ENCODE results near the gene NTHL1. TPM values are rescaled to one million over a fixed set of nuclear protein-coding genes. Genes with fewer than 3 reads are reported as not detected.

The NTHL1 gene
- total and polyA plus RNA-seq, 2 of the 13 experiments (the other 11 are each of a cell fraction or from before 2014, with no cell fraction given) = 47.5 to 64.9 TPM

- TF ChIP-seq ZNF468 (CRISPR knock-in tag; IDR thresholded peaks at IDR 0.05) (no peak), PRDM4 (CRISPR knock-in tag; IDR thresholded peaks at IDR 0.05; ENCODE audit: borderline replicate concordance) (no peak), ZKSCAN5 (CRISPR knock-in tag; IDR thresholded peaks at IDR 0.05) (no peak), TCF7 (IDR thresholded peaks at IDR 0.05; ENCODE audit: low read depth) (no peak), ZFP90 (CRISPR knock-in tag; IDR thresholded peaks at IDR 0.05; ENCODE audit: borderline replicate concordance) (no peak; the same call in 1 of the 2 replicates), ZNF777 (CRISPR knock-in tag; IDR thresholded peaks at IDR 0.05) (peak; percentile 82), ZBTB7A (CRISPR knock-in tag; IDR thresholded peaks at IDR 0.05) (peak; percentile 46; the same call in 1 of the 2 replicates), HNF4A (CRISPR knock-in tag; IDR thresholded peaks at IDR 0.05) (no peak), PHF21A (CRISPR knock-in tag; IDR thresholded peaks at IDR 0.05) (peak; percentile 75), DR1 (CRISPR knock-in tag; IDR thresholded peaks at IDR 0.05) (peak; percentile 70; the same call in 1 of the 2 replicates), ZSCAN29 (CRISPR knock-in tag; conservative IDR thresholded peaks at IDR 0.05) (peak; percentile 86; the same call in 1 of the 2 replicates), KMT2A (CRISPR knock-in tag; IDR thresholded peaks at IDR 0.05) (no peak), ZKSCAN8 (CRISPR knock-in tag; IDR thresholded peaks at IDR 0.05; ENCODE audit: borderline replicate concordance) (peak; percentile 19; the same call in 1 of the 2 replicates), NR2F2 (IDR thresholded peaks at IDR 0.05; ENCODE audit: borderline replicate concordance, low read depth) (no peak), ZNF564 (CRISPR knock-in tag; IDR thresholded peaks at IDR 0.05) (no peak), SYNCRIP (IDR thresholded peaks at IDR 0.05; ENCODE audit: insufficient read depth, low read depth, low read length) (no peak), ZEB1 (IDR thresholded peaks at IDR 0.05; ENCODE audit: insufficient replicate concordance, low read depth) (no peak), ZFYVE20 (CRISPR knock-in tag; IDR thresholded peaks at IDR 0.05; ENCODE audit: borderline replicate concordance, low read depth) (no peak), MXI1 (IDR thresholded peaks at IDR 0.05; ENCODE audit: borderline replicate concordance, low read depth, low read length) (peak; percentile 90; the same call in 2 of the 3 replicates), HDAC1 (CRISPR knock-in tag; IDR thresholded peaks at IDR 0.05) (peak; percentile 76), KDM5B (CRISPR knock-in tag; IDR thresholded peaks at IDR 0.05; ENCODE audit: borderline replicate concordance) (peak; percentile 81; the same call in 1 of the 2 replicates), FOXP4 (CRISPR knock-in tag; IDR thresholded peaks at IDR 0.05) (peak; percentile 48; the same call in 1 of the 2 replicates)
- TF ChIP-seq, protein P1, sequence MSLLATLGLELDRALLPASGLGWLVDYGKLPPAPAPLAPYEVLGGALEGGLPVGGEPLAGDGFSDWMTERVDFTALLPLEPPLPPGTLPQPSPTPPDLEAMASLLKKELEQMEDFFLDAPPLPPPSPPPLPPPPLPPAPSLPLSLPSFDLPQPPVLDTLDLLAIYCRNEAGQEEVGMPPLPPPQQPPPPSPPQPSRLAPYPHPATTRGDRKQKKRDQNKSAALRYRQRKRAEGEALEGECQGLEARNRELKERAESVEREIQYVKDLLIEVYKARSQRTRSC (CRISPR knock-in tag; IDR thresholded peaks at IDR 0.05; ENCODE audit: low read depth) = no peak
- TF ChIP-seq, protein P2, sequence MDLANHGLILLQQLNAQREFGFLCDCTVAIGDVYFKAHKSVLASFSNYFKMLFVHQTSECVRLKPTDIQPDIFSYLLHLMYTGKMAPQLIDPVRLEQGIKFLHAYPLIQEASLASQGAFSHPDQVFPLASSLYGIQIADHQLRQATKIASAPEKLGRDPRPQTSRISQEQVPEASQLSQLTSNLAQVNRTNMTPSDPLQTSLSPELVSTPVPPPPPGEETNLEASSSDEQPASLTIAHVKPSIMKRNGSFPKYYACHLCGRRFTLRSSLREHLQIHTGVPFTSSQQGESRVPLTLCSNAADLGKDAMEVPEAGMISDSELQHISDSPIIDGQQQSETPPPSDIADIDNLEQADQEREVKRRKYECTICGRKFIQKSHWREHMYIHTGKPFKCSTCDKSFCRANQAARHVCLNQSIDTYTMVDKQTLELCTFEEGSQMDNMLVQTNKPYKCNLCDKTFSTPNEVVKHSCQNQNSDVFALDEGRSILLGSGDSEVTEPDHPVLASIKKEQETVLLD (CRISPR knock-in tag; IDR thresholded peaks at IDR 0.05; ENCODE audit: low read depth) = 0 out of 2 replicates have a peak, but pooled peaks have one; percentile 57
Measured at GRCh38 chr16:2047330-2048115, at the start of gene NTHL1, which contains the start of gene TSC2 (continued).
